Rectal smooth muscle tissue (tissue), 1 donor: ENCODE measurements around the gene CREB3L1.
"Not testable (repeated sequence)": the region's sequence is repeated elsewhere in the genome, so short reads cannot be mapped to it uniquely, and the experiment has no call there.

Experiments used
- H3K27ac ChIP-seq: one replicate; pipeline ENCODE4 v1.7.0; 2013; ENCODE audit warnings: low read depth, low read length, inconsistent platforms
- H3K27me3 ChIP-seq: one replicate; pipeline ENCODE4 v1.7.0; 2013; ENCODE audit warnings: low read length; ENCODE audit not compliant: control insufficient read depth, insufficient read depth
- H3K36me3 ChIP-seq: one replicate; pipeline ENCODE4 v1.7.0; 2013; ENCODE audit warnings: low read length; ENCODE audit not compliant: control insufficient read depth, insufficient read depth
- H3K4me1 ChIP-seq: one replicate; pipeline ENCODE4 v1.7.0; 2013; ENCODE audit warnings: low read length; ENCODE audit not compliant: control insufficient read depth, insufficient read depth
- H3K4me3 ChIP-seq: one replicate; pipeline ENCODE4 v1.7.0; 2013; ENCODE audit warnings: low read length
- H3K9ac ChIP-seq: one replicate; pipeline ENCODE4 v1.7.0; 2013; ENCODE audit warnings: low read length

Gene CREB3L1

GRCh38 chr11:46296528-46297448 is 19.3 kb downstream of the CREB3L1 start:
- Histone ChIP-seq H3K4me1 (peaks cover 7% of the 10 kb centered on the region), H3K27ac (peak overlapping the region; percentile 18), H3K4me3 (peak overlapping the region; percentile 66), H3K36me3 (no peaks in the 10 kb centered on the region), H3K9ac (no peak overlapping the region), H3K27me3 (peaks cover 1% of the 10 kb centered on the region)

- no peak overlapping the region for H3K27ac ChIP-seq
- H3K4me1 ChIP-seq, result peaks cover 3% of the 10 kb centered on the region
Observed at GRCh38 chr11:46298699-46299433, 21.4 kb downstream of the CREB3L1 start.

GRCh38 chr11:46299451-46299961 is 22.0 kb downstream of the CREB3L1 start:
- H3K27me3 ChIP-seq, result no peaks in the 10 kb centered on the region
- peaks cover 3% of the 10 kb centered on the region for H3K4me1 ChIP-seq
- no peak overlapping the region for H3K4me3 ChIP-seq
- no peaks in the 10 kb centered on the region for H3K36me3 ChIP-seq
- no peak overlapping the region for H3K27ac ChIP-seq
- H3K9ac ChIP-seq, result no peak overlapping the region

More at GRCh38 chr11:46298699-46299433, 21.4 kb downstream of the CREB3L1 start:
- Histone ChIP-seq H3K27me3 (peaks cover 1% of the 10 kb centered on the region), H3K9ac (no peak overlapping the region), H3K36me3 (no peaks in the 10 kb centered on the region), H3K4me3 (no peak overlapping the region)

GRCh38 chr11:46300270-46300669 is 22.8 kb downstream of the CREB3L1 start:
- Histone ChIP-seq H3K36me3 (no peaks in the 10 kb centered on the region), H3K27ac (no peak overlapping the region), H3K27me3 (no peaks in the 10 kb centered on the region), H3K4me1 (peaks cover 3% of the 10 kb centered on the region), H3K9ac (no peak overlapping the region), H3K4me3 (no peak overlapping the region)

GRCh38 chr11:46302866-46303265 is 25.4 kb downstream of the CREB3L1 start:
- Histone ChIP-seq H3K36me3 (no peaks in the 10 kb centered on the region), H3K27me3 (no peaks in the 10 kb centered on the region)

GRCh38 chr11:46304036-46304435 is 26.6 kb downstream of the CREB3L1 start:
- not testable (repeated sequence) for H3K9ac ChIP-seq, H3K36me3 ChIP-seq, H3K27me3 ChIP-seq, H3K4me1 ChIP-seq, H3K4me3 ChIP-seq, H3K27ac ChIP-seq

More at GRCh38 chr11:46302866-46303265, 25.4 kb downstream of the CREB3L1 start:
- H3K27ac ChIP-seq, result no peak overlapping the region
- no peak overlapping the region for H3K9ac ChIP-seq
- H3K4me3 ChIP-seq, result no peak overlapping the region
- H3K4me1 ChIP-seq, result no peaks in the 10 kb centered on the region

GRCh38 chr11:46304605-46305179 is 27.2 kb downstream of the CREB3L1 start:
- no peak overlapping the region for H3K4me3 ChIP-seq
- H3K36me3 ChIP-seq, result peaks cover 1% of the 10 kb centered on the region
- no peak overlapping the region for H3K27ac ChIP-seq

GRCh38 chr11:46305295-46305694 is 27.8 kb downstream of the CREB3L1 start:
- H3K27me3 ChIP-seq, result no peaks in the 10 kb centered on the region
- H3K27ac ChIP-seq, result no peak overlapping the region
- H3K9ac ChIP-seq, result no peak overlapping the region
- H3K4me3 ChIP-seq, result no peak overlapping the region
- H3K36me3 ChIP-seq, result peaks cover 5% of the 10 kb centered on the region
- peaks cover 3% of the 10 kb centered on the region for H3K4me1 ChIP-seq

More at GRCh38 chr11:46304605-46305179, 27.2 kb downstream of the CREB3L1 start:
- Histone ChIP-seq H3K9ac (no peak overlapping the region), H3K4me1 (peaks cover 3% of the 10 kb centered on the region), H3K27me3 (no peaks in the 10 kb centered on the region)

GRCh38 chr11:46306296-46306853 is 28.9 kb downstream of the CREB3L1 start:
- Histone ChIP-seq H3K36me3 (peaks cover 5% of the 10 kb centered on the region), H3K27me3 (no peaks in the 10 kb centered on the region), H3K4me1 (peaks cover 3% of the 10 kb centered on the region), H3K4me3 (no peak overlapping the region), H3K9ac (no peak overlapping the region), H3K27ac (no peak overlapping the region)

- Histone ChIP-seq H3K27me3 (no peaks in the 10 kb centered on the region), H3K4me3 (no peak overlapping the region), H3K9ac (no peak overlapping the region), H3K4me1 (peaks cover 3% of the 10 kb centered on the region), H3K36me3 (peaks cover 5% of the 10 kb centered on the region), H3K27ac (no peak overlapping the region)
Observed at GRCh38 chr11:46307369-46307768, 29.9 kb downstream of the CREB3L1 start.

- no peak overlapping the region for H3K4me3 ChIP-seq
- H3K36me3 ChIP-seq, result peaks cover 5% of the 10 kb centered on the region
- no peak overlapping the region for H3K27ac ChIP-seq
- H3K27me3 ChIP-seq, result no peaks in the 10 kb centered on the region
- H3K9ac ChIP-seq, result no peak overlapping the region
- H3K4me1 ChIP-seq, result peaks cover 3% of the 10 kb centered on the region
Observed at GRCh38 chr11:46307785-46308341, 30.4 kb downstream of the CREB3L1 start.
